Thymus (tissue), 11 donors: ENCODE data around the gene CBLN3. TPM values are rescaled to one million over a fixed set of nuclear protein-coding genes. Genes with fewer than 3 reads are reported as not detected.

Experiments used
- DNase-seq, 9 donors: peaks; one replicate each; pipeline ENCODE4 v3.0.0-alpha.2; 2013; ENCODE audit warnings: low spot score in 9 of 9, low read depth in 6 of 9, missing footprints in 1 of 9
- H3K27ac ChIP-seq, 2 donors: one replicate each; pipeline ENCODE4 v1.5.1; 2013; ENCODE audit warnings: control low read depth in 1 of 2, low read depth in 1 of 2, low read length in 1 of 2, mild to moderate bottlenecking in 1 of 2, moderate library complexity in 1 of 2
- H3K27me3 ChIP-seq, 2 donors: one replicate each; pipeline ENCODE4 v1.5.1; 2013; ENCODE audit warnings: low read length in 1 of 2; ENCODE audit not compliant: control insufficient read depth in 2 of 2, insufficient read depth in 1 of 2
- H3K36me3 ChIP-seq, 2 donors: one replicate each; pipeline ENCODE4 v1.5.1; 2013; ENCODE audit warnings: low read length in 1 of 2, mild to moderate bottlenecking in 1 of 2, moderate library complexity in 1 of 2; ENCODE audit not compliant: control insufficient read depth in 2 of 2, insufficient read depth in 2 of 2
- H3K4me1 ChIP-seq, 2 donors: one replicate each; pipeline ENCODE4 v1.5.1; 2013; ENCODE audit warnings: low read length in 2 of 2; ENCODE audit not compliant: control insufficient read depth in 2 of 2, insufficient read depth in 2 of 2
- H3K4me3 ChIP-seq, 2 donors: one replicate each; pipeline ENCODE4 v1.5.1; 2013; ENCODE audit warnings: low read length in 2 of 2, control low read depth in 1 of 2, mild to moderate bottlenecking in 1 of 2
- H3K9me3 ChIP-seq, 2 donors: one replicate each; pipeline ENCODE4 v1.5.1; 2013; ENCODE audit warnings: low read length in 1 of 2, mild to moderate bottlenecking in 1 of 2; ENCODE audit not compliant: control insufficient read depth in 2 of 2, insufficient read depth in 1 of 2
- WGBS: extraction: QIAGEN DNeasy Blood & Tissue Kit; methylation state at CpG from one replicate; pipeline ENCODE4 v1.1.7; 2013; 5-methylcytosine and 5-hydroxymethylcytosine counted together
- polyA plus RNA-seq: library from polyadenylated mRNA; stranded (reverse); fragments of 200-250 nt; gene quantifications from one replicate; pipeline ENCODE4 v1.2.3, GENCODE V29; 2013
- total RNA-seq: library from RNA; stranded (reverse); fragments of 120-200 nt; gene quantifications from one replicate; pipeline ENCODE4 v1.2.4, GENCODE V29; 2013
- donor health status: healthy.

CBLN3 gene
- total and polyA plus RNA-seq, 2 donors: 2.8 to 9.5 TPM

GRCh38 chr14:24401810-24402702 is 27.4 kb downstream of the CBLN3 start:
- 80% methylated on average over 9 of the region's 9 CpGs for WGBS
- Histone ChIP-seq H3K27me3 (peaks cover 0 to 16% of the 10 kb centered on the region in 2 donors), H3K36me3 (no peaks in the 10 kb centered on the region), H3K4me1 (peaks cover 5 to 28% of the 10 kb centered on the region in 2 donors), H3K9me3 (no peaks in the 10 kb centered on the region), H3K27ac (no peak overlapping the region), H3K4me3 (no peak overlapping the region)
- DNase-seq: no peak

- H3K27me3 ChIP-seq: peaks cover 0 to 16% of the 10 kb centered on the region in 2 donors
- no peaks in the 10 kb centered on the region for H3K36me3 ChIP-seq
- no peaks in the 10 kb centered on the region for H3K9me3 ChIP-seq
- H3K4me1 ChIP-seq: peaks cover 5 to 38% of the 10 kb centered on the region in 2 donors
- no peak overlapping the region for H3K27ac ChIP-seq
- no peak for DNase-seq
- WGBS: 85% methylated on average over 4 of the region's 4 CpGs
- no peak overlapping the region for H3K4me3 ChIP-seq
These were observed 29.3 kb downstream of the CBLN3 start for GRCh38 chr14:24399999-24400718.

GRCh38 chr14:24399447-24399822 is 30.0 kb downstream of the CBLN3 start:
- peak overlapping the region; percentile 41 to 58 for H3K4me3 ChIP-seq
- no peak for DNase-seq
- H3K27me3 ChIP-seq: peaks cover 0 to 16% of the 10 kb centered on the region in 2 donors
- H3K9me3 ChIP-seq: no peaks in the 10 kb centered on the region
- 31% methylated on average over 8 of the region's 8 CpGs for WGBS
- H3K36me3 ChIP-seq: no peaks in the 10 kb centered on the region
- no peak overlapping the region for H3K27ac ChIP-seq
- peaks cover 5 to 38% of the 10 kb centered on the region in 2 donors for H3K4me1 ChIP-seq

- WGBS: 3% methylated on average over 56 of the region's 57 CpGs
- peak within 1 kb of the TSS; percentile 41 to 58 for H3K4me3 ChIP-seq
- H3K27me3 ChIP-seq: peaks cover 0 to 16% of the 10 kb centered on the region in 2 donors
- peak in 6 of 9 donors; percentile 23 to 65 (median 35) for DNase-seq
- peak within 1 kb of the TSS in 1 of 2 donors; percentile 55 for H3K27ac ChIP-seq
- no peaks in the 10 kb centered on the region for H3K9me3 ChIP-seq
- H3K4me1 ChIP-seq: peaks cover 5 to 38% of the 10 kb centered on the region in 2 donors
- H3K36me3 ChIP-seq: no peaks in the 10 kb centered on the region
These were observed 30.6 kb downstream of the CBLN3 start, which contains the start of gene NYNRIN for GRCh38 chr14:24398653-24399446. Gene NYNRIN (plus strand): TSS chr14:24399003. CDS start chr14:24399247, 244 bp downstream.

GRCh38 chr14:24398293-24398652 is 31.2 kb downstream of the CBLN3 start:
- Histone ChIP-seq H3K4me3 (no peak overlapping the region), H3K9me3 (no peaks in the 10 kb centered on the region), H3K36me3 (no peaks in the 10 kb centered on the region), H3K27ac (peak overlapping the region in 1 of 2 donors; percentile 47), H3K27me3 (peaks cover 0 to 16% of the 10 kb centered on the region in 2 donors), H3K4me1 (peaks cover 5 to 38% of the 10 kb centered on the region in 2 donors)
- WGBS: 44% methylated on average over 7 of the region's 7 CpGs
- no peak for DNase-seq

- no peak for DNase-seq
- no peaks in the 10 kb centered on the region for H3K9me3 ChIP-seq
- H3K4me3 ChIP-seq: no peak overlapping the region
- peak overlapping the region in 1 of 2 donors; percentile 47 for H3K27ac ChIP-seq
- H3K36me3 ChIP-seq: no peaks in the 10 kb centered on the region
- H3K27me3 ChIP-seq: peaks cover 0 to 16% of the 10 kb centered on the region in 2 donors
- WGBS: 86% methylated on average over 6 of the region's 6 CpGs
- peaks cover 5 to 38% of the 10 kb centered on the region in 2 donors for H3K4me1 ChIP-seq
These were observed 31.7 kb downstream of the CBLN3 start for GRCh38 chr14:24397639-24398292.

- no peaks in the 10 kb centered on the region for H3K9me3 ChIP-seq
- no peak for DNase-seq
- peaks cover 5 to 31% of the 10 kb centered on the region in 2 donors for H3K4me1 ChIP-seq
- peak overlapping the region in 1 of 2 donors; percentile 1 for H3K27ac ChIP-seq
- peaks cover 0 to 16% of the 10 kb centered on the region in 2 donors for H3K27me3 ChIP-seq
- H3K36me3 ChIP-seq: no peaks in the 10 kb centered on the region
- 54% methylated on average over 8 of the region's 8 CpGs for WGBS
- H3K4me3 ChIP-seq: no peak overlapping the region
These were observed 33.6 kb downstream of the CBLN3 start for GRCh38 chr14:24395609-24396582.
